GM13977 (cell line): ENCODE measurements around the gene LRRC45.
A peak's percentile ranks its signal among the peaks of the same experiment; 100 is the strongest.

Experiments
- DNase-seq: peaks from one replicate; pipeline ENCODE4 v3.0.0; 2012; ENCODE audit warnings: low spot score
- in situ Hi-C: fragments of 300-500 bp; cut with MboI; formaldehyde crosslinking; loops from one replicate; pipeline ENCODE4 v1.12.0; 2022; ENCODE audit warnings: low sequenced_read_pairs, low pct_unique_long_range_greater_than_20kb, mixed read lengths, inconsistent platforms; ENCODE audit not compliant: unreplicated experiment
- TF ChIP-seq, protein P1 (sequence below): IDR thresholded peaks from 2 replicates; pipeline ENCODE4 v1.5.1; 2012; ENCODE audit warnings: mild to moderate bottlenecking, control low read depth; ENCODE audit not compliant: insufficient read depth; ENCODE audit errors: extremely low read depth, missing control alignments

LRRC45 gene

DNA sequence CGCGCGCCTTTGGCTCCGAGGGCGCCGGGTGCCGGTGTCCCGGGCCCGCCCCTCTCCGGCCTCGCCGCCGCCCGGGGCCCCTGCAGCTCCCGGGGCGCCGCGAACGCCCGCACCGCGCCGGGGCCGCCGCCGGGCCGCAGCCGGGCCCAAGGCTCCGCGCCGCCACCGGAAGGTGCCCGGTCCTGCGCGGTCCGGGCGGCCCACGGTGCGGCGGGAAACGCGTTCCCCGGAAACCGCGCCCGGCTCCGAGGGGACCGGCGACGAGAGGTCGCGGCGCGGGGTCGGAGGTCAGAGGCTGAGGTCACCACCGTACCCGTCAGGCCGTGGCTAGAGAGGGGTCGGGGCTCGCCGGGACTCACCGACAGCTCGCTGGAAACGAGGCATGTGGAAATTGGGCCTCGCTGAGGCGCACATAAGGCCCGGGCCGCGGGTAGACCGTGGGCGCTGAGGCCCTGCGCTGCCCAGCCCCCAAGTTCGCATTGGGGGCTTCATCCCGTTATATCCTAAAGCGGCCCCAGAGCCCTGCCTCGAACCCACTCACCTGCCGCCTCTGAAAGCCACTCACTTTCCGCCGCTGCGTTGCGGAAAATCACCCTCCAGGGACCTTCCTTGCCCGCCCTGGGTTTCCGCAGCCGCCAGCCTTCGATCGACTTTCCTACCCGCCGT is 42.7 kb downstream of the LRRC45 start, which contains the start of gene DUS1L:
DUS1L (minus strand) TSS at position 167 of the 666 bp plus-strand sequence. CDS start 745 bp downstream, outside the sequence.
- peak; percentile 96 for DNase-seq

DNA sequence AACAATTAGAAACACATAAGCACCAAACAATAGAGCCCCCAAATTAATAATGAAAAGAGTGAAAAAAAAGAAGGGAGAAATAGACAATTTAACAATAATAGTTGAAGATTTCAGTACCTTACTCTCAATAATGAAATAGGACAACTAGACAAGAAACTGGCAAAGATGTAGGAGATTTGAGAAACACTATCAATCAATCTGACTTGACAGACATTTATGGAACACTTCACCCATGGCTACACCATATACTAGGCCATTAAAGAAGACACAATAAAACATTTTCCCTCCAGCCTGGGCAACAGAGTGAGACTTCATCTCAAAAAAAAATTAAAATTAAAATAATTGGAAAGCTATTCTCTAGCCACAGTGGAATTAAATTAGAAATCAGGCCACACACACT is 47.5 kb downstream of the LRRC45 start:
- in situ Hi-C loops: no loop called here
- TF ChIP-seq, protein P1, sequence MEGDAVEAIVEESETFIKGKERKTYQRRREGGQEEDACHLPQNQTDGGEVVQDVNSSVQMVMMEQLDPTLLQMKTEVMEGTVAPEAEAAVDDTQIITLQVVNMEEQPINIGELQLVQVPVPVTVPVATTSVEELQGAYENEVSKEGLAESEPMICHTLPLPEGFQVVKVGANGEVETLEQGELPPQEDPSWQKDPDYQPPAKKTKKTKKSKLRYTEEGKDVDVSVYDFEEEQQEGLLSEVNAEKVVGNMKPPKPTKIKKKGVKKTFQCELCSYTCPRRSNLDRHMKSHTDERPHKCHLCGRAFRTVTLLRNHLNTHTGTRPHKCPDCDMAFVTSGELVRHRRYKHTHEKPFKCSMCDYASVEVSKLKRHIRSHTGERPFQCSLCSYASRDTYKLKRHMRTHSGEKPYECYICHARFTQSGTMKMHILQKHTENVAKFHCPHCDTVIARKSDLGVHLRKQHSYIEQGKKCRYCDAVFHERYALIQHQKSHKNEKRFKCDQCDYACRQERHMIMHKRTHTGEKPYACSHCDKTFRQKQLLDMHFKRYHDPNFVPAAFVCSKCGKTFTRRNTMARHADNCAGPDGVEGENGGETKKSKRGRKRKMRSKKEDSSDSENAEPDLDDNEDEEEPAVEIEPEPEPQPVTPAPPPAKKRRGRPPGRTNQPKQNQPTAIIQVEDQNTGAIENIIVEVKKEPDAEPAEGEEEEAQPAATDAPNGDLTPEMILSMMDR: no peak

More for the DNA sequence above, 42.7 kb downstream of the LRRC45 start, which contains the start of gene DUS1L:
- in situ Hi-C loops: no loop called here
- TF ChIP-seq, protein P1: no peak

DNA sequence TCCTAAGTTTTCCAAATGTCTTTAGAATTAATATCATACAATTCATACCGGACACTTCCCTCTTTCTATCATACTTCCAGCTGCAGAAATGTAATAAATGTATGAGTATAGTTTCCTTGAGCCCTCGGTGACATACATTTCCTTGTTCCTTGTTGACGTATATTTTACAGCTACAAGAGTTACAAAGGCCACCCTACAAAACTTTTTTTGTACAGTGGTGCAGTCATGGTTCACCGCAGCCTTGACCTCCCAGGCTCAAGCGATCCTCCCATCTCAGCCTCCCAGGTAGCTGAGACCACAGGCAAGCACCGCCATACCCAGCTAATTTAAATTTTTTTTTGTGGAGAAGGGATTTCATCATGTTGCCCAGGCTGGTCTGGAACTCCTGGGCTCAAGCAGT is 49.7 kb downstream of the LRRC45 start:
- DNase-seq: no peak
- in situ Hi-C loops: no loop called here
- TF ChIP-seq, protein P1: no peak

More for the DNA sequence above, 47.5 kb downstream of the LRRC45 start:
- DNase-seq: no peak

DNA sequence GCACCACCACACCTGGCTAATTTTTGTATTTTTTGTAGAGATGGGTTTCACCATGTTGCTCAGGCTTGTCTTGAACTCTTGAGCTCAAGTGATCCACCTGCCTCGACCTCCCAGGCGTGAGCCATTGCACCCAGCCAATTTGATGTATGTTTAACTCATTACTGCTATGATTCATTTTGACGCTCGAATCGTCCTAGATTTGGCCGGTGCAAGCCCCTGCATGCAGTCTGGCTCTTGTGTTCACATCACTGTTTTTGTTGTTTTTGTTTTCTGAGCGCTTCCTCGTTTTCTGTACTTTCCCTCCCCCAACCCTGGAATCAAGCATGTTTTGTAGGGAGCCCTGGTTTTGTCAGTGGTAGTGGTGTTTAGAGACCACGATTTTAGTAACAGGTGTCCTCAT is 50.3 kb downstream of the LRRC45 start:
- TF ChIP-seq, protein P1: no peak
- in situ Hi-C loops: no loop called here
- no peak for DNase-seq

DNA sequence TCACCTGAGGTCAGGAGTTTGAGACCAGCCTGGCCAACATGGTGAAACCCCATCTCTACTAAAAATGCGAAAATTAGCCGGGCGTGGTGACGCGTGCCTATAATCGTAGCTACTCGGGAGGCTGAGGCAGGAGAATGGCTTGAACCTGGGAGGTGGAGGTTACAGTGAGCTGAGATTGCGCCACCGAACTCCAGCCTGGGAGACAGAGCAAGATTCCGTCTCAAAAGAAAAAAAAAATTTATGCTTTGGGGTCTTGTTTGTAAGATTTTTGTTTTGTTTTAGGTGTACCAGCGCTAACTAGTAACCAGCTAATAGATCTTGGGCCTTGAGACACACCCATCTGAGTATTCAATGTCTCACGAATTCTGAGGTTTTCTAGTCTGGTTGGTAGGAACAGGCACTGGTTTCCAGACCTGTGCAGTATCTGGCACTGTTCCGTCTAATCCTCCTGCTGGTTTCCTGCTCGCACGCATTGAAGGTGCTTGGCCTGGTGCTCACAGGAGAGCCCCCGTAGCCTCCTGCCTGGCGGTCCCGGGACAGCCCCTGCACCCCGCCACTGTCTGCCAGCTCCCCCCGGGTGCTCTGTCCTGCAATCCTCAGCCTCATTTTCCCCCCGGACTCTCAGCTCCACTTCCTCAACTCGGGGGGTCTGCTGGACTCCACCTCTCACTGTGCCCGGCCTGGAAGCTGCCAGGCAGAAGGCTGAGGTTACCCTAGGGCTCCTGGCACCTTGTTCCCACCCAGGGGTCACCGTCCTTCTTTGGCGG is 53.1 kb downstream of the LRRC45 start:
- in situ Hi-C loops: no loop called here
- TF ChIP-seq, protein P1: no peak
- no peak for DNase-seq

DNA sequence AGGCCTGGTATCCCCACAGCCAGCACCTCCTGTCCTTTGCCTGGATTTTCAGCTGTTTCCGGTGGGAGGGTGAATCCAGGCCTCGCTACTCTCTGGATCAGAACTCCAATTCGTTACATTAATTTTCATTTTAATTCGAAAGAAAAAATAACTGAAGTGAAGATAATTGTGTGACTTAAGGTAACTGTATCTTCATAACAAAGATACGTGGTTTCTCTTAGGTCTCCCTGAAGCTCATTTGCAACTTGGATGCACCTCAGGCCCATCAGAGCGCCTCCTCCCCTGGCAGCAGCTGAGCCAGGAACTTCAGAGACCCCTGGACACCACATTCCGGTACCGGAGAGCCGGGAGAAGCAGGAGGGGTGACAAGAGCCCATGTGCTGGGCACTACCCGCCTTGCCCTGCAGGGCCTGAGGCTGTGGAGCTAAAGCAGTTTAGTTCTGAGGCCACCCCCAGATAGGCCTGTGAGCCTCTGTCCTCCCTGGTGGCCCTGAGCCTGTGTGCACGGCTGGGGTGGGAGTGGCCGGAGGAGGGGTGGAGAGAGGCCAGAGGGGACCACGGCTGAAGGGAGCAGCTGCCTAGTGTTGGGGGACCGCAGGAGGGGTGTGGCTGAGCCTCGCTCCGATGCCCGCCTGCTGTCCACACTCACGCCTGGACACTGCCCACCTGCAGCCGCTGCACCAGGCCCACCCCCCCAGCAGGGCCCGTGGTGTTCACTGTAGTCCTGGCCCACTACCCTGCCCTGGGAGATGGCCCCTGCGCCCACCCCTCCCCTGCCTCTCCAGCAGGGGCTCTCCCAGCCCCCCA is 53.9 kb downstream of the LRRC45 start:
- DNase-seq: no peak
- TF ChIP-seq, protein P1: no peak
- in situ Hi-C loops: no loop called here
